Caco-2 (cell line): ENCODE data around the gene UBA1. TPM values are rescaled to one million over a fixed set of nuclear protein-coding genes. Genes with fewer than 3 reads are reported as not detected.

Experiments used
- BruUV-seq: library from RNA; stranded (reverse); fragments of 400-500 nt; replicated peaks from 2 replicates; lab custom pipeline; 2021; lab: Mats Ljungman, UMichigan
- CTCF ChIA-PET: fragments of 300-600 bp; sonication (Branson Sonifier 250); formaldehyde crosslinking; loops from one replicate; lab custom pipeline; 2022; ENCODE audit warnings: antibody characterized with exemption; lab: Charles Lee
- POLR2A ChIA-PET: fragments of 300-600 bp; sonication (Branson Sonifier 250); formaldehyde crosslinking; loops from one replicate; lab custom pipeline; 2022; ENCODE audit warnings: antibody characterized with exemption; lab: Charles Lee
- DNase-seq, 2 experiments: peaks; one replicate each; pipeline versions ENCODE4 v3.0.0 to v3.0.0-alpha.2; 2020 to 2022
- H3K27me3 ChIP-seq: replicated peaks from 2 replicates; pipeline ENCODE4 v1.6.0; 2011; ENCODE audit warnings: low read length; ENCODE audit not compliant: control insufficient read depth, insufficient read depth
- H3K36me3 ChIP-seq: 2 replicates; pipeline ENCODE4 v1.5.1; 2011; ENCODE audit warnings: low read length; ENCODE audit not compliant: control insufficient read depth, insufficient read depth
- H3K4me1 ChIP-seq: fragments of 250-450 bp; sonication (Bioruptor Pico); 2 replicates; pipeline ENCODE4 v1.5.1; 2020; ENCODE audit warnings: mild to moderate bottlenecking
- H3K4me3 ChIP-seq: 2 replicates; pipeline ENCODE4 v1.5.1; 2011; ENCODE audit warnings: low read depth, mild to moderate bottlenecking, control low read depth, low read length
- H3K9me3 ChIP-seq: fragments of 250-450 bp; sonication (Bioruptor Pico); 2 replicates; pipeline ENCODE4 v1.5.1; 2020; ENCODE audit warnings: mild to moderate bottlenecking, moderate library complexity
- H3K27ac Mint-ChIP-seq: one replicate; pipeline ENCODE4 v1.8.0; 2022; ENCODE audit warnings: mixed read lengths; ENCODE audit not compliant: unreplicated experiment
- H3K27me3 Mint-ChIP-seq: one replicate; pipeline ENCODE4 v1.8.0; 2022; ENCODE audit warnings: mixed read lengths; ENCODE audit not compliant: insufficient read depth, unreplicated experiment
- H3K36me3 Mint-ChIP-seq: one replicate; pipeline ENCODE4 v1.8.0; 2022; ENCODE audit warnings: mild to moderate bottlenecking, mixed read lengths; ENCODE audit not compliant: insufficient read depth, unreplicated experiment
- H3K4me1 Mint-ChIP-seq: one replicate; pipeline ENCODE4 v1.8.0; 2022; ENCODE audit warnings: low read depth, mixed read lengths; ENCODE audit not compliant: unreplicated experiment
- H3K4me3 Mint-ChIP-seq: one replicate; pipeline ENCODE4 v1.8.0; 2022; ENCODE audit warnings: mild to moderate bottlenecking, moderate library complexity, mixed read lengths; ENCODE audit not compliant: unreplicated experiment
- H3K9me3 Mint-ChIP-seq: one replicate; pipeline ENCODE4 v1.8.0; 2022; ENCODE audit warnings: mixed read lengths; ENCODE audit not compliant: unreplicated experiment
- intact Hi-C: fragments of 100-400 bp; cut with micrococcal nuclease; formaldehyde crosslinking; loops from one replicate; pipeline ENCODE4 v1.10.0; 2022; ENCODE audit not compliant: unreplicated experiment
- total RNA-seq: library from RNA; stranded (reverse); gene quantifications from 2 replicates; pipeline ENCODE4 v1.2.3, GENCODE V29; 2022
- TF ChIP-seq, protein P1 (sequence below), 2 experiments: fragments of 200-600 bp in 1 of 2; IDR thresholded peaks; 1 replicate in 1 of 2; 2 replicates in 1 of 2; pipeline versions ENCODE4 v1.5.1 to v1.8.0; 2011 to 2022; ENCODE audit warnings: antibody characterized with exemption in 1 of 2, control low read depth in 1 of 2, inconsistent platforms in 1 of 2, low read depth in 1 of 2, low read length in 1 of 2, mild to moderate bottlenecking in 1 of 2, moderate library complexity in 1 of 2; ENCODE audit not compliant: insufficient read depth in 1 of 2, severe bottlenecking in 1 of 2, unreplicated experiment in 1 of 2

UBA1 gene
- total RNA-seq, 1 experiment from 2014 or later, result 156 TPM

DNA sequence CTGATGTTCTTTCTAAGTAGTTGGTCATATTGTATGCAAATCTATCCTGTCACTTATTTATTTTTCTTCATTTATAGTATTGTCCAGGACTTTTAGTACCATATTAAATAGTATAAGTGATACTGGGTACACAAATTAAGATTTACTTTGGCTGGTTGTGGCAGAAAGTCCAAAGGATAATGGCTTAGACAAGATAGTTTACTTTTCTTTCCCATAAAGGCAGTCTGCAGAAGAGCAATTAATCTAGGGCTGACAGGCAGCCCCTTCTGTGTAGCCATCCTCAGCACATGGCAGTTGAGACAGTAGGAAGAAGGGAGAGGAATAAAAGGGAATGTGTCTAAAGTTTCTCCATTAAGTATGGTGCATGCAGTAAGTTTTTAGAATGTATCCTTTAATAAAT lies 42.2 kb upstream of the UBA1 start:
- Mint-ChIP-seq H3K4me1 (no peaks in the 10 kb centered on the region), H3K36me3 (peaks cover 43% of the 10 kb centered on the region), H3K9me3 (no peaks in the 10 kb centered on the region), H3K27ac (no peak overlapping the region), H3K4me3 (no peak overlapping the region), H3K27me3 (no peaks in the 10 kb centered on the region)
- POLR2A ChIA-PET, result no interaction called here
- H3K36me3 ChIP-seq, result peaks cover under 1% of the 10 kb centered on the region; the same call in 1 of the 2 replicates
- no peaks in the 10 kb centered on the region for H3K9me3 ChIP-seq
- TF ChIP-seq, protein P1, sequence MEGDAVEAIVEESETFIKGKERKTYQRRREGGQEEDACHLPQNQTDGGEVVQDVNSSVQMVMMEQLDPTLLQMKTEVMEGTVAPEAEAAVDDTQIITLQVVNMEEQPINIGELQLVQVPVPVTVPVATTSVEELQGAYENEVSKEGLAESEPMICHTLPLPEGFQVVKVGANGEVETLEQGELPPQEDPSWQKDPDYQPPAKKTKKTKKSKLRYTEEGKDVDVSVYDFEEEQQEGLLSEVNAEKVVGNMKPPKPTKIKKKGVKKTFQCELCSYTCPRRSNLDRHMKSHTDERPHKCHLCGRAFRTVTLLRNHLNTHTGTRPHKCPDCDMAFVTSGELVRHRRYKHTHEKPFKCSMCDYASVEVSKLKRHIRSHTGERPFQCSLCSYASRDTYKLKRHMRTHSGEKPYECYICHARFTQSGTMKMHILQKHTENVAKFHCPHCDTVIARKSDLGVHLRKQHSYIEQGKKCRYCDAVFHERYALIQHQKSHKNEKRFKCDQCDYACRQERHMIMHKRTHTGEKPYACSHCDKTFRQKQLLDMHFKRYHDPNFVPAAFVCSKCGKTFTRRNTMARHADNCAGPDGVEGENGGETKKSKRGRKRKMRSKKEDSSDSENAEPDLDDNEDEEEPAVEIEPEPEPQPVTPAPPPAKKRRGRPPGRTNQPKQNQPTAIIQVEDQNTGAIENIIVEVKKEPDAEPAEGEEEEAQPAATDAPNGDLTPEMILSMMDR (IDR thresholded peaks at IDR 0.05; ENCODE audit: insufficient read depth in 1 of 2, low read depth in 1 of 2, low read length in 1 of 2, severe bottlenecking in 1 of 2, unreplicated experiment in 1 of 2), result no peak
- no peak for DNase-seq
- no peak overlapping the region for H3K4me3 ChIP-seq
- CTCF ChIA-PET, result no interaction called here
- H3K27me3 ChIP-seq, result no peaks in the 10 kb centered on the region
- H3K4me1 ChIP-seq, result no peaks in the 10 kb centered on the region
- BruUV-seq, result no TSS peak
- intact Hi-C loops, result no loop called here

DNA sequence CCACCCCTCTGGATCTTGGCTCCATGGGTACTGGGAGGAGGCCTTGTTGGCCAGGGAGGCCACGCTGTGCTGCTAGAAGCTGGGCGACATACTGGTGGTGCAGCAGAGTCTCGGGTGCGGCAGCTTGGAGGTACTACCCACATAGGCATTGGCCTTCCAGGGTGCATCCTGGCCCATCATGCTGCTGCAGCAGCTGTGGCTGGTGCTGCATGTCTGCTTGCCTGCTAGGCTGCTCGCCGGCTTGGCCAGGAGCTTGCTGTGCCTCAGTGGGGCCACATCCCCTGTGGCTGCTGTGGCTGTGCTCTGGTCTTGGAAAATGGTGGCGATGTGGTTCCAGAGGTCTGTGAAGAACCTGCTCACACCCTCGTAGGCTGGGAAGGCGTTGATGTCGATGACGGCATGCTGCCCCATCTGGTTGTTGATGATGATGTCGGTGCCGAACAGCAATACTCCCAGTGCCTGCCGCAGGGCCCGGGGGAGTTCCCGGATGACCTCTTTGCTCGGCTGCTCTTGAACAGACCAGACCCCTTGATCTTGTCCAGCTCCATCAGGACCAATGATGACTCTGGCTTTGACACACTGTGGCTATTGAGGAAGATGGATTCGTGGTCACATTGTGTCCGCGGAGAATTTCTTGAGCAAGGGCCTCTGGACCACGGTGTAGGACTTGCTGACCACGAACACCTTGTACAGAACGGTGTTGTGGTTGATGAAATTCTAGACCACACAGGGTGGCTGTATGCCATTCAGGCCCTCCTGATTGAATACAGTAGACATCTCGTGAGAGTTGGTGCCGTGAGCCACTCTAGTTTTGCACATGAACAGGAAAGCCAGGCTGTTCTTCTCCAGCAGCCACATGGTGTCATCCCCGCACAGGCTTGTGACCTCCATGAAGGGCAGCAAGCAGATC lies 36.8 kb upstream of the UBA1 start:
- Mint-ChIP-seq H3K27ac (no peak overlapping the region), H3K36me3 (peaks cover 51% of the 10 kb centered on the region), H3K27me3 (no peaks in the 10 kb centered on the region), H3K4me1 (no peaks in the 10 kb centered on the region), H3K4me3 (no peak overlapping the region), H3K9me3 (no peaks in the 10 kb centered on the region)
- H3K36me3 ChIP-seq, result peaks cover 1% of the 10 kb centered on the region
- no TSS peak for BruUV-seq
- intact Hi-C loops, result no loop called here
- H3K27me3 ChIP-seq, result no peaks in the 10 kb centered on the region
- no peaks in the 10 kb centered on the region for H3K9me3 ChIP-seq
- POLR2A ChIA-PET, result no interaction called here
- CTCF ChIA-PET, result no interaction called here
- TF ChIP-seq, protein P1 (IDR thresholded peaks at IDR 0.05; ENCODE audit: insufficient read depth in 1 of 2, low read depth in 1 of 2, low read length in 1 of 2, severe bottlenecking in 1 of 2, unreplicated experiment in 1 of 2), result no peak
- no peak overlapping the region for H3K4me3 ChIP-seq
- no peaks in the 10 kb centered on the region for H3K4me1 ChIP-seq
- no peak for DNase-seq

DNA sequence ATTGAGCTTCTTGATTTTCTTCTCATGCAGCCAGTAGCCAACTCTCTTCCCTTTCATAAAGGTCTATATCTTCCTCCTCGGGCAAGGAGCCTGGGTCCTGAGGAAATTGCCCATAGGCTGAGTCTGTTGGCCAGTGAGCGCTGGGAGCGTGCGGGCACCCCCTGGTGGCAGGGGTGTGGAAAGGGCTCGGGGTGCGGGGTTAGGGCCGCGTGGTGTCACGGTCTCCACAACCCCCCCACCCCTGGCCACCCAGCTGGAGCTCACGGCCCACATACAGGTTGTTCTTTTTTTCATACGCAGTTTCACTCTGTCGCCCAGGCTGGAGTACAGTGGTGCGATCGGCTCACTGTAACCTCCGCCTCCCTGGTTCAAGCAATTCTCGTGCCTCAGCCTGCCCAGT lies 35.5 kb upstream of the UBA1 start:
- H3K4me3 Mint-ChIP-seq, result no peak overlapping the region
- no peaks in the 10 kb centered on the region for H3K4me1 Mint-ChIP-seq
- BruUV-seq, result no TSS peak
- POLR2A ChIA-PET, result no interaction called here
- intact Hi-C loops, result no loop called here
- H3K27ac Mint-ChIP-seq, result no peak overlapping the region
- Histone ChIP-seq H3K4me1 (no peaks in the 10 kb centered on the region), H3K9me3 (no peaks in the 10 kb centered on the region), H3K27me3 (no peaks in the 10 kb centered on the region), H3K4me3 (no peak overlapping the region), H3K36me3 (peaks cover 1% of the 10 kb centered on the region)
- no peaks in the 10 kb centered on the region for H3K9me3 Mint-ChIP-seq
- H3K27me3 Mint-ChIP-seq, result no peaks in the 10 kb centered on the region
- TF ChIP-seq, protein P1 (IDR thresholded peaks at IDR 0.05; ENCODE audit: insufficient read depth in 1 of 2, low read depth in 1 of 2, low read length in 1 of 2, severe bottlenecking in 1 of 2, unreplicated experiment in 1 of 2), result no peak
- no peak for DNase-seq
- peaks cover 52% of the 10 kb centered on the region for H3K36me3 Mint-ChIP-seq
- CTCF ChIA-PET, result interaction anchor here (0.6 kb wide), 1 partner anchor 548 kb away, joined by 6 read pairs; no protein-coding TSS in a partner anchor
